HEK293 (cell line): ENCODE results near the gene ASCC1.

ENCODE experiments used
- CTCF ChIA-PET: fragments of 350-600 bp; formaldehyde crosslinking; extraction: SDS; loops from one replicate; lab custom pipeline; 2021; ENCODE audit warnings: antibody characterized with exemption; lab: Yijun Ruan, JAX
- POLR2A ChIA-PET: fragments of 300-600 bp; formaldehyde crosslinking; extraction: SDS; loops from one replicate; lab custom pipeline; 2020; ENCODE audit warnings: antibody characterized with exemption, inconsistent platforms; lab: Yijun Ruan, JAX
- H3K27ac ChIP-seq: fragments of 200-500 bp; sonication (Bioruptor generic); 2 replicates; pipeline ENCODE4 v1.5.1; 2014; ENCODE audit warnings: low read depth, low read length, control low read depth, inconsistent platforms; ENCODE audit errors: extremely low read depth
- H3K36me3 ChIP-seq, 2 experiments: fragments of 200-500 bp in 1 of 2; sonication (Bioruptor generic) in 1 of 2; 1 replicate in 1 of 2; 2 replicates in 1 of 2; pipeline ENCODE4 v1.5.1; 2014 to 2017; ENCODE audit warnings: inconsistent platforms in 2 of 2, low read length in 2 of 2; ENCODE audit not compliant: control insufficient read depth in 2 of 2, insufficient read depth in 1 of 2
- H3K4me1 ChIP-seq: fragments of 200-500 bp; sonication (Bioruptor generic); 2 replicates; pipeline ENCODE4 v1.5.1; 2014; ENCODE audit warnings: mild to moderate bottlenecking, low read length, inconsistent platforms; ENCODE audit not compliant: control insufficient read depth, insufficient read depth
- H3K4me3 ChIP-seq: 2 replicates; pipeline ENCODE4 v1.5.1; 2011; ENCODE audit warnings: low read depth, mild to moderate bottlenecking, control low read depth, low read length, moderate library complexity
- H3K9me3 ChIP-seq: fragments of 200-500 bp; sonication (Bioruptor generic); 2 replicates; pipeline ENCODE4 v1.5.1; 2014; ENCODE audit warnings: low read depth, low read length, inconsistent platforms; ENCODE audit not compliant: control insufficient read depth, insufficient read depth
- FEZF1 ChIP-seq: fragments of 450-650 bp; formaldehyde crosslinking; IDR thresholded peaks from 2 replicates; pipeline ENCODE4 v1.5.1; 2016; ENCODE audit warnings: missing biosample characterization, missing genetic modification characterization
- PRDM6 ChIP-seq: fragments of 450-650 bp; formaldehyde crosslinking; IDR thresholded peaks from 2 replicates; pipeline ENCODE4 v1.5.1; 2017; ENCODE audit warnings: missing biosample characterization, missing genetic modification characterization
- SCRT1 ChIP-seq: fragments of 450-650 bp; formaldehyde crosslinking; IDR thresholded peaks from 2 replicates; pipeline ENCODE4 v1.5.1; 2016; ENCODE audit warnings: missing biosample characterization, missing genetic modification characterization, borderline replicate concordance
- SCRT2 ChIP-seq: fragments of 450-650 bp; formaldehyde crosslinking; IDR thresholded peaks from 2 replicates; pipeline ENCODE4 v1.5.1; 2016; ENCODE audit warnings: missing biosample characterization, missing genetic modification characterization
- WT1 ChIP-seq: fragments of 450-650 bp; formaldehyde crosslinking; IDR thresholded peaks from 2 replicates; pipeline ENCODE4 v1.5.1; 2016; ENCODE audit warnings: missing biosample characterization, missing genetic modification characterization
- ZNF10 ChIP-seq: fragments of 450-650 bp; formaldehyde crosslinking; IDR thresholded peaks from 2 replicates; pipeline ENCODE4 v1.5.1; 2017; ENCODE audit warnings: missing biosample characterization, missing genetic modification characterization
- ZNF248 ChIP-seq: fragments of 450-650 bp; formaldehyde crosslinking; IDR thresholded peaks from 2 replicates; pipeline ENCODE4 v1.5.1; 2017; ENCODE audit warnings: missing biosample characterization, missing genetic modification characterization
- ZNF555 ChIP-seq: fragments of 450-650 bp; formaldehyde crosslinking; conservative IDR thresholded peaks from 2 replicates; pipeline ENCODE4 v1.5.1; 2017; ENCODE audit warnings: missing biosample characterization, mild to moderate bottlenecking, missing genetic modification characterization, inconsistent platforms
- TF ChIP-seq, protein P1 (sequence below): fragments of 450-650 bp; formaldehyde crosslinking; IDR thresholded peaks from 2 replicates; pipeline ENCODE4 v1.5.1; 2016; ENCODE audit warnings: missing biosample characterization, missing genetic modification characterization
- TF ChIP-seq, protein P2 (sequence below): fragments of 450-650 bp; formaldehyde crosslinking; IDR thresholded peaks from 2 replicates; pipeline ENCODE4 v1.5.1; 2016; ENCODE audit warnings: missing biosample characterization, missing genetic modification characterization

The ASCC1 gene

DNA sequence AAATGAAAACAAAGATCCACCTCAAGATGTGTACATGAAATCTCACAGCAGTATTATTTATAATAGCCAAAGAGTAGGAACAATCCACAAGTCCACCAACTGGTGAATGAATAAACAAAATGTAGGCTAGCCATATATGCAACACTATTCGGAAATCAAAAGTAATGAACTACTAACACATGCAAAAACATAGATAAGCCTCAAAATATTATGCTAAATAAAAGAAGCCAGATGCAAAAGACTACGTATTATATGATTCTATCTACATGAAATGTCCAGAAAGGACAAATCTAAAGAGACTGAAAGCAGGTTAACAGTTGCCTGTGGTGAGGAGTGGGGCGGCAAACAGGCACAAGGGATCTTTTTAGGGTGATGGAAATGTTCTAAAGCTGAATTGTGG, 49.0 kb downstream of the ASCC1 start:
- no peak for TF ChIP-seq ZNF10
- TF ChIP-seq SCRT1 (tag by site-specific recombination) = 0 out of 2 replicates have a peak, but pooled peaks have one; percentile 20
- TF ChIP-seq ZNF248 (tag by site-specific recombination) = no peak
- TF ChIP-seq SCRT2 (tag by site-specific recombination) = 0 out of 2 replicates have a peak, but pooled peaks have one; percentile 22
- TF ChIP-seq, all 188 proteins: peak for 2
- Histone ChIP-seq H3K4me1 (no peaks in the 10 kb centered on the region), H3K36me3 (no peaks in the 10 kb centered on the region), H3K4me3 (no peak overlapping the region), H3K9me3 (no peaks in the 10 kb centered on the region), H3K27ac (no peak overlapping the region)
- ChIA-PET CTCF (no interaction called here), POLR2A (no interaction called here)

DNA sequence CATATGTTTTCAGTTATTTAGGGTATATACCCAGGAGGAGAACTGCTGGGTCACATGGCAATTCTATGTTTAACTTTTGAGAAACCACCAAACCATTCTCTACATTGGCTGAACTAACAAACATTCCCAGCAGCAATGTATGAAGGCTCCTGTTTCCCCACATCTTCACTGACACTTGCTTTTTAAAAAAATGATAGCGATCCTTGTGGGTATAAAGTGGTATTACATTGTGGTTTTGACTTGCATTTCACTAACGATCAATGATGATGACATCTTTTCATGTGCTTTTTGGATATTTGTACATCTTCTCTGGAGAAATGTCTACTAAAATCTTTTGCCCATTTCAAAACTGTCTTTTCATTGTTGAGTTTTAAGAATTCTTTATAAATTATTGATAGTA, 51.5 kb downstream of the ASCC1 start:
- Histone ChIP-seq H3K36me3 (peaks cover 9 to 10% of the 10 kb centered on the region in 2 experiments; a peak in 2 of 3 replicates), H3K4me3 (no peak overlapping the region), H3K27ac (no peak overlapping the region), H3K9me3 (no peaks in the 10 kb centered on the region), H3K4me1 (no peaks in the 10 kb centered on the region)
- no peak for TF ChIP-seq FEZF1 (tag by site-specific recombination)
- TF ChIP-seq, protein P1, sequence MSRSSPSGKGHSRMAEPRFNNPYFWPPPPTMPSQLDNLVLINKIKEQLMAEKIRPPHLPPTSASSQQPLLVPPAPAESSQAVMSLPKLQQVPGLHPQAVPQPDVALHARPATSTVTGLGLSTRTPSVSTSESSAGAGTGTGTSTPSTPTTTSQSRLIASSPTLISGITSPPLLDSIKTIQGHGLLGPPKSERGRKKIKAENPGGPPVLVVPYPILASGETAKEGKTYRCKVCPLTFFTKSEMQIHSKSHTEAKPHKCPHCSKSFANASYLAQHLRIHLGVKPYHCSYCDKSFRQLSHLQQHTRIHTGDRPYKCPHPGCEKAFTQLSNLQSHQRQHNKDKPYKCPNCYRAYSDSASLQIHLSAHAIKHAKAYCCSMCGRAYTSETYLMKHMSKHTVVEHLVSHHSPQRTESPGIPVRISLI = no peak
- TF ChIP-seq WT1 = no peak
- POLR2A ChIA-PET = no interaction called here
- CTCF ChIA-PET = interaction anchor here (0.7 to 1.2 kb wide), 2 partner anchors 39 to 88 kb away, joined by 3 to 4 read pairs; no protein-coding TSS in a partner anchor

DNA sequence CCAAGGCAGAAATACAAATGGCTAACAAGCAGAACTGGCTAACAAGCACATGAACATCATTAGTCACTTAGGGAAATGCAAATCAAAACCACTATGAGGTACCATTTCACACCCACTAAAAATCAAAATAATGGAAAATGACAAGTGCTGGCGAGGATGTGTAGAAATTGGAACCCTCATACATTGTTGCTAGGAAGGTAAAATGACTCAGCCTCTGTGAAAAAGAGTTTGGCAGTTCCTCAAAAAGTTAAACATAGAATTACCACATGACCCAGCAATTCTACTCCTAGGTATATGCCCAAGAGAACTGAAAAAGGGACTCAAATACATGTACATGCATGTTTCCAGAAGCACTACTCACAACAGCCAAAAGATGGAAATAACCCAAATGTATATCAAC, 53.1 kb downstream of the ASCC1 start:
- peak; percentile 30; the same call in 1 of the 2 replicates for TF ChIP-seq PRDM6
- peak; percentile 68 for TF ChIP-seq FEZF1 (tag by site-specific recombination)
- TF ChIP-seq, protein P2, sequence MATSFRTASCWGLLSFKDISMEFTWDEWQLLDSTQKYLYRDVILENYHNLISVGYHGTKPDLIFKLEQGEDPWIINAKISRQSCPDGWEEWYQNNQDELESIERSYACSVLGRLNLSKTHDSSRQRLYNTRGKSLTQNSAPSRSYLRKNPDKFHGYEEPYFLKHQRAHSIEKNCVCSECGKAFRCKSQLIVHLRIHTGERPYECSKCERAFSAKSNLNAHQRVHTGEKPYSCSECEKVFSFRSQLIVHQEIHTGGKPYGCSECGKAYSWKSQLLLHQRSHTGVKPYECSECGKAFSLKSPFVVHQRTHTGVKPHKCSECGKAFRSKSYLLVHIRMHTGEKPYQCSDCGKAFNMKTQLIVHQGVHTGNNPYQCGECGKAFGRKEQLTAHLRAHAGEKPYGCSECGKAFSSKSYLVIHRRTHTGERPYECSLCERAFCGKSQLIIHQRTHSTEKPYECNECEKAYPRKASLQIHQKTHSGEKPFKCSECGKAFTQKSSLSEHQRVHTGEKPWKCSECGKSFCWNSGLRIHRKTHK (tag by site-specific recombination) = no peak
- TF ChIP-seq, all 188 proteins: peak for 2
- Histone ChIP-seq H3K9me3 (no peaks in the 10 kb centered on the region), H3K4me1 (no peaks in the 10 kb centered on the region), H3K36me3 (peaks cover 9 to 10% of the 10 kb centered on the region in 2 experiments; a peak in 2 of 3 replicates), H3K27ac (no peak overlapping the region), H3K4me3 (no peak overlapping the region)
- ChIA-PET POLR2A (no interaction called here), CTCF (no interaction called here)

GRCh38 chr10:72158176-72158575, 57.9 kb downstream of the ASCC1 start:
- Histone ChIP-seq H3K27ac (no peak overlapping the region), H3K4me1 (no peaks in the 10 kb centered on the region), H3K36me3 (peaks cover 9 to 10% of the 10 kb centered on the region in 2 experiments; a peak in 2 of 3 replicates), H3K4me3 (no peak overlapping the region), H3K9me3 (no peaks in the 10 kb centered on the region)
- TF ChIP-seq ZNF555 (tag by site-specific recombination) = no peak
- CTCF ChIA-PET = no interaction called here
- POLR2A ChIA-PET = no interaction called here
